HL-60 (cell line): ENCODE data around the gene DNAAF8.

ENCODE experiments used
- CTCF ChIP-seq: IDR thresholded peaks from one replicate; pipeline ENCODE4 v1.5.1; 2011; ENCODE audit warnings: low read length, control low read depth, inconsistent platforms; ENCODE audit not compliant: insufficient read depth
- GABPA ChIP-seq: IDR thresholded peaks from 2 replicates; pipeline ENCODE4 v1.6.1; 2012; ENCODE audit warnings: low read depth
- POLR2AphosphoS5 ChIP-seq: IDR thresholded peaks from 2 replicates; pipeline ENCODE4 v1.6.1; 2012; ENCODE audit warnings: low read depth
- REST ChIP-seq: IDR thresholded peaks from 2 replicates; pipeline ENCODE4 v1.6.1; 2012; ENCODE audit warnings: low read depth; ENCODE audit not compliant: insufficient replicate concordance
- SPI1 ChIP-seq: IDR thresholded peaks from 2 replicates; pipeline ENCODE4 v1.6.1; 2012; ENCODE audit warnings: low read depth, mild to moderate bottlenecking, borderline replicate concordance

- TF ChIP-seq CTCF (no peak), SPI1 (no peak), REST (no peak), POLR2AphosphoS5 (no peak), GABPA (no peak)
These were observed 53.5 kb downstream of the DNAAF8 start, which contains the start of gene SEPTIN12 for GRCh38 chr16:4787627-4788482.
